K562 (cell line): Measurements from ENCODE around the gene MT1A. TPM values are rescaled to one million over a fixed set of nuclear protein-coding genes. Genes with fewer than 3 reads are reported as not detected.

Source experiments
- GATA2 ChIP-seq: sonication (generic); formaldehyde crosslinking; IDR thresholded peaks from 2 replicates; pipeline ENCODE4 v1.4.0; 2020; ENCODE audit warnings: mild to moderate bottlenecking, missing genetic modification reagents
- NFIC ChIP-seq: fragments of 450-650 bp; IDR thresholded peaks from 2 replicates; pipeline ENCODE4 v1.6.1; 2017; ENCODE audit warnings: mild to moderate bottlenecking, inconsistent platforms
- TRIM28 ChIP-seq: fragments of 450-650 bp; IDR thresholded peaks from 2 replicates; pipeline ENCODE4 v1.6.1; 2017
- ZBTB1 ChIP-seq: sonication (generic); formaldehyde crosslinking; IDR thresholded peaks from 2 replicates; pipeline ENCODE4 v1.8.1; 2023; ENCODE audit warnings: missing genetic modification reagents, low read depth, mild to moderate bottlenecking, borderline replicate concordance
- polyA plus RNA-seq, 8 experiments: library from polyadenylated mRNA; depleted of rRNA in 4 of 8; stranded (reverse) in 5 of 8; unstranded in 3 of 8; fragments of >200 nt; fragmentation: Nextera tagmentation in 2 of 8; fragmentation: Illumina TruSeq in 1 of 8; extraction: Ambion mirVana in 2 of 8; extraction: Trizol in 1 of 8; gene quantifications; 2 replicates each; pipeline versions ENCODE4 v1.2.1 to v1.2.3, GENCODE V29; 2011 to 2014; ENCODE audit warnings: inconsistent platforms in 1 of 8, missing spikeins in 1 of 8
- total RNA-seq, 7 experiments: library from RNA; depleted of rRNA in 6 of 7; stranded (reverse); fragments of >200 nt in 6 of 7; fragmentation: Illumina TruSeq in 2 of 7; extraction: Trizol in 2 of 7; gene quantifications; 2 replicates each; pipeline versions ENCODE4 v1.2.1 to v1.2.3, GENCODE V29; 2011 to 2021; ENCODE audit warnings: low replicate concordance in 1 of 7
- TF ChIP-seq, protein P1 (sequence below): fragments of 200-600 bp; sonication (generic); IDR thresholded peaks from one replicate; pipeline ENCODE4 v1.6.1; 2012; ENCODE audit warnings: mild to moderate bottlenecking, low read depth, low read length, inconsistent platforms

MT1A gene
- total and polyA plus RNA-seq, 9 of the 15 experiments (the other 6 are each of a cell fraction or from before 2014, with no cell fraction given), result 0.23 TPM; not detected in 8

DNA sequence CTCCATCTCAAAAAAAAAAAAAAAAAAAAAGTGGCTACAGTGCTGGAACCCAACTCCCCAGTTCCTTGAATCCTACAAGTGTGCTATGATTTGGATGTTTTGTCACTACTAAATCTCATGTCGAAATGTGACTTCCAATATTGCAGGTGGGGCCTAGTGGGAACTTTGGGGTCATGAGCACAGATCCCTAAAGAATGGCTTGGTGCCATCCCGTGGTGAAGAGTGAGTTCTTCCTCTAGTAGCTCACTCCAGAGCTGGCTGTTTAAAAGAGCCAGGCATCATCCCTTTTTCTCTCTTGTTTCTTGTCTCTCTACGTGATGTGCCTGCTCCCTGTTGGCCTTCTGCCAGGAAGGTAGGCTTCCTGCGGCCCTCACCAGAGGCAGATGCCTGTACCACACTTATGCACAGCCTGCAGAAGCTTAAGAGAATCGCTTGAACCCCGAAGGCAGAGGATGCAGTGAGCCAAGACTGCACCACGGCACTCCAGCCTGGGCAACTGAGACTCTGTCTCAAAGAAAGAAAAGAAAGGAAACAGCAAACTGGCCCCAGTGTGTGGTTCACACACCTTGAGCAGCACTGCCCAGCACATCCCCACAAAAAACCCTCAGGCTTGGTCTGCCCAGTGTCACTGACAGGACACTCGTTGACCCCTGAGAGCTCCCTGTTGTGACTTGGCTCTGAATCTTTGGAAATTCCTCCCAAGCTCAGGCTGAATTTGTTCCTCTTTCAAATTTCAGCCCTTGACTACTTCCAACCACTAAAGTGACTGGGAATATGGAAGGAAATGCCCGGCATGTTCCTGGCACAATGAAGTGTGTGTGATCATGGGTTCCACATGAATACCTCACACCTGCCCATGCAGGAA, 9.7 kb upstream of the MT1A start (continued):
- TF ChIP-seq, protein P1, sequence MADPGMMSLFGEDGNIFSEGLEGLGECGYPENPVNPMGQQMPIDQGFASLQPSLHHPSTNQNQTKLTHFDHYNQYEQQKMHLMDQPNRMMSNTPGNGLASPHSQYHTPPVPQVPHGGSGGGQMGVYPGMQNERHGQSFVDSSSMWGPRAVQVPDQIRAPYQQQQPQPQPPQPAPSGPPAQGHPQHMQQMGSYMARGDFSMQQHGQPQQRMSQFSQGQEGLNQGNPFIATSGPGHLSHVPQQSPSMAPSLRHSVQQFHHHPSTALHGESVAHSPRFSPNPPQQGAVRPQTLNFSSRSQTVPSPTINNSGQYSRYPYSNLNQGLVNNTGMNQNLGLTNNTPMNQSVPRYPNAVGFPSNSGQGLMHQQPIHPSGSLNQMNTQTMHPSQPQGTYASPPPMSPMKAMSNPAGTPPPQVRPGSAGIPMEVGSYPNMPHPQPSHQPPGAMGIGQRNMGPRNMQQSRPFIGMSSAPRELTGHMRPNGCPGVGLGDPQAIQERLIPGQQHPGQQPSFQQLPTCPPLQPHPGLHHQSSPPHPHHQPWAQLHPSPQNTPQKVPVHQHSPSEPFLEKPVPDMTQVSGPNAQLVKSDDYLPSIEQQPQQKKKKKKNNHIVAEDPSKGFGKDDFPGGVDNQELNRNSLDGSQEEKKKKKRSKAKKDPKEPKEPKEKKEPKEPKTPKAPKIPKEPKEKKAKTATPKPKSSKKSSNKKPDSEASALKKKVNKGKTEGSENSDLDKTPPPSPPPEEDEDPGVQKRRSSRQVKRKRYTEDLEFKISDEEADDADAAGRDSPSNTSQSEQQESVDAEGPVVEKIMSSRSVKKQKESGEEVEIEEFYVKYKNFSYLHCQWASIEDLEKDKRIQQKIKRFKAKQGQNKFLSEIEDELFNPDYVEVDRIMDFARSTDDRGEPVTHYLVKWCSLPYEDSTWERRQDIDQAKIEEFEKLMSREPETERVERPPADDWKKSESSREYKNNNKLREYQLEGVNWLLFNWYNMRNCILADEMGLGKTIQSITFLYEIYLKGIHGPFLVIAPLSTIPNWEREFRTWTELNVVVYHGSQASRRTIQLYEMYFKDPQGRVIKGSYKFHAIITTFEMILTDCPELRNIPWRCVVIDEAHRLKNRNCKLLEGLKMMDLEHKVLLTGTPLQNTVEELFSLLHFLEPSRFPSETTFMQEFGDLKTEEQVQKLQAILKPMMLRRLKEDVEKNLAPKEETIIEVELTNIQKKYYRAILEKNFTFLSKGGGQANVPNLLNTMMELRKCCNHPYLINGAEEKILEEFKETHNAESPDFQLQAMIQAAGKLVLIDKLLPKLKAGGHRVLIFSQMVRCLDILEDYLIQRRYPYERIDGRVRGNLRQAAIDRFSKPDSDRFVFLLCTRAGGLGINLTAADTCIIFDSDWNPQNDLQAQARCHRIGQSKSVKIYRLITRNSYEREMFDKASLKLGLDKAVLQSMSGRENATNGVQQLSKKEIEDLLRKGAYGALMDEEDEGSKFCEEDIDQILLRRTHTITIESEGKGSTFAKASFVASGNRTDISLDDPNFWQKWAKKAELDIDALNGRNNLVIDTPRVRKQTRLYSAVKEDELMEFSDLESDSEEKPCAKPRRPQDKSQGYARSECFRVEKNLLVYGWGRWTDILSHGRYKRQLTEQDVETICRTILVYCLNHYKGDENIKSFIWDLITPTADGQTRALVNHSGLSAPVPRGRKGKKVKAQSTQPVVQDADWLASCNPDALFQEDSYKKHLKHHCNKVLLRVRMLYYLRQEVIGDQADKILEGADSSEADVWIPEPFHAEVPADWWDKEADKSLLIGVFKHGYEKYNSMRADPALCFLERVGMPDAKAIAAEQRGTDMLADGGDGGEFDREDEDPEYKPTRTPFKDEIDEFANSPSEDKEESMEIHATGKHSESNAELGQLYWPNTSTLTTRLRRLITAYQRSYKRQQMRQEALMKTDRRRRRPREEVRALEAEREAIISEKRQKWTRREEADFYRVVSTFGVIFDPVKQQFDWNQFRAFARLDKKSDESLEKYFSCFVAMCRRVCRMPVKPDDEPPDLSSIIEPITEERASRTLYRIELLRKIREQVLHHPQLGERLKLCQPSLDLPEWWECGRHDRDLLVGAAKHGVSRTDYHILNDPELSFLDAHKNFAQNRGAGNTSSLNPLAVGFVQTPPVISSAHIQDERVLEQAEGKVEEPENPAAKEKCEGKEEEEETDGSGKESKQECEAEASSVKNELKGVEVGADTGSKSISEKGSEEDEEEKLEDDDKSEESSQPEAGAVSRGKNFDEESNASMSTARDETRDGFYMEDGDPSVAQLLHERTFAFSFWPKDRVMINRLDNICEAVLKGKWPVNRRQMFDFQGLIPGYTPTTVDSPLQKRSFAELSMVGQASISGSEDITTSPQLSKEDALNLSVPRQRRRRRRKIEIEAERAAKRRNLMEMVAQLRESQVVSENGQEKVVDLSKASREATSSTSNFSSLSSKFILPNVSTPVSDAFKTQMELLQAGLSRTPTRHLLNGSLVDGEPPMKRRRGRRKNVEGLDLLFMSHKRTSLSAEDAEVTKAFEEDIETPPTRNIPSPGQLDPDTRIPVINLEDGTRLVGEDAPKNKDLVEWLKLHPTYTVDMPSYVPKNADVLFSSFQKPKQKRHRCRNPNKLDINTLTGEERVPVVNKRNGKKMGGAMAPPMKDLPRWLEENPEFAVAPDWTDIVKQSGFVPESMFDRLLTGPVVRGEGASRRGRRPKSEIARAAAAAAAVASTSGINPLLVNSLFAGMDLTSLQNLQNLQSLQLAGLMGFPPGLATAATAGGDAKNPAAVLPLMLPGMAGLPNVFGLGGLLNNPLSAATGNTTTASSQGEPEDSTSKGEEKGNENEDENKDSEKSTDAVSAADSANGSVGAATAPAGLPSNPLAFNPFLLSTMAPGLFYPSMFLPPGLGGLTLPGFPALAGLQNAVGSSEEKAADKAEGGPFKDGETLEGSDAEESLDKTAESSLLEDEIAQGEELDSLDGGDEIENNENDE, result no peak
- no peak for TF ChIP-seq GATA2 (CRISPR knock-in tag)
- TF ChIP-seq NFIC, result peak; percentile 64
- no peak for TF ChIP-seq TRIM28
- no peak for TF ChIP-seq ZBTB1 (CRISPR knock-in tag)
